GM19240 (cell line): ENCODE measurements around the gene SYTL5.

Source experiments
- DNase-seq: peaks from one replicate; pipeline ENCODE4 v3.0.0; 2011; ENCODE audit warnings: low spot score; ENCODE audit not compliant: insufficient read length

Gene SYTL5

DNA sequence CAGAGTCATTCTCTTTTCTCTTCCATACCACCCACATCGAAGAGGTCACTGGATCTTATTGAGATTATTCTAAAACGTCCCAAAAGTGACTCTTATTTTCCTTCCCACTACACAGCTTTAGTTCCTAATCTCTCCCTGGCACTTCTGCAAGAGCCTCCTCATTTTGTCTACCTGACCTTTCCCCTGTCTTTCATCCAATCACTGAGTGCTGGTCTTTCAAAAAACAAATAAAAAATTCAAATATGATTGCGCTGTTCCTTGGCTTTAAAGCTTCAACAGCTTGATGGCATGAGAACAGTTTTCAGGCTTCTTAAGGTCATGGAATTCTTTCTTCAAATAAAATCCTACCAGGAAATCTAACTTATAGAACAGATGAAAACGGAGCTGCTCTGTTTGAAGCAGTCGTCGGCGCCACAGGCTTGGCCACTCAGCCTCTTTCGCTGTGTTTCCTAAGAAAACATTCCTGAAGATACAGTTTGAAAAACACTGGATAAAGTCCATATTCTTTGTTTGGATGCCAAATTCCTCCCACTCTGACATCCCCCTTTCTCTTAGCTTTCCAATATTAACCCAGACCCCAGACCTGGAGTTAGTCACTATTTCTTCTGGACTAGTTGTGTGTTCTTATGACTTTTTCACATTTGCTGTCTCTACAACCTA lies 12.5 kb downstream of the SYTL5 start:
- DNase-seq: no peak

- DNase-seq: no peak
These were observed 21.9 kb downstream of the SYTL5 start for GRCh38 chrX:38028300-38028699.

- DNase-seq: no peak
These were observed 30.1 kb downstream of the SYTL5 start for GRCh38 chrX:38036466-38036865.

GRCh38 chrX:38038501-38038900 lies 32.1 kb downstream of the SYTL5 start:
- DNase-seq: no peak

GRCh38 chrX:38041237-38041636 lies 34.9 kb downstream of the SYTL5 start:
- DNase-seq: no peak

DNA sequence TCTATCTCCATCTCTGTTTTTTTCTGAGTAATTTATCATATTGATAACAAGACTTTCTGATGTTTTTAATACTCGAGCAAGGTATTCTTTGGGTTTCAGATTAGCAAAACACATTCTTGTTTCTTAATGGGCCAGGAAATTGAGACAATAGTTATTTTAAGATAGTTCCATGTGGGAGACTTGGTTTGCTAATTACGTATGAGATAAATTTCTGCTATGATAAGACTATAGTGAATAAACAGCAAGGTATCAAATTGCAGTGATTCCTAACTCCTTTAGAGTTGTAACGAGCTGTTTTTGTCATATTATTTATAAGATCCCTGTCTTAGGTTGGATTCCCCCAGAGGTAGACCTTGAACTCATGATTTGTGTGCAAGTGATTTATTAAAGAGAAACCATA lies 38.3 kb downstream of the SYTL5 start:
- DNase-seq: no peak

- no peak for DNase-seq
These were observed 39.3 kb downstream of the SYTL5 start for GRCh38 chrX:38045538-38046096.

DNA sequence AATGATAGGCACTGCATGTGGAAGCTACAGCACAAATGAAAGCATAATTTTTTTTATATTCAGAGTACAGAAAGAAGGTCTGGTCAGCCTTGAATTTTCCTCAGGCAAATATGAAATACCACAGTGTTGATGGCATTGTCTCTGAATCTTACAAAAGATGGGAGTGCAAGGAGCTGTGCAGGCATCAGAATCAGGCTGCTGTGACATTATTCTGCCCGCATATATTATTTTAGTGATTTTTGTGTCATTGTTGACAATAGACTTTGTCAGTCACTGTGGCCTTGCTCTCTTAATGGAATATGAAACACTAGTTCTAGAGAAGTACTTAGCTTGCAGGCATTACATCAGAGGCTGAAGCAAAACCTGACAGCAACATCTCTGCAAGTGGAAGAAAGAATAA lies 42.5 kb downstream of the SYTL5 start:
- no peak for DNase-seq

DNA sequence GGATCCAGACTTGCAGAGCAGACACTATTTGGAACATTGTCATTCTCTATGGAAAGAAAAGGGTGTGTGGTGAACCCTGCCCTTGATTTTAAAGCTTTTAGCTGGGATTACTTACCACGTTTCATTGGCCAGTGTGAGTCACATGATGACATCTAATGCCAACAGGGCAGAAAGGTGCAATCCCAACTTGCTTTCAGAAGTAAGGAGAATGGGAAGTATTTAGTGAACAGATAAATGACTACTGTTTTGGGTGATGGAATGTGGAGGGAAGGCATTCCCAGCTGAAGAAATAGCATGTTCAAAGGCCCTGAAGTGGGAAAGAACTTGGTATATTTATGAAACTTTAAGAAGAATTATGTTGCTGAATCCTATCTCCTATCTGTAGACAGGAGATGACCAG lies 44.5 kb downstream of the SYTL5 start:
- no peak for DNase-seq

- DNase-seq: no peak
These were observed 45.7 kb downstream of the SYTL5 start for GRCh38 chrX:38052096-38052495.

DNA sequence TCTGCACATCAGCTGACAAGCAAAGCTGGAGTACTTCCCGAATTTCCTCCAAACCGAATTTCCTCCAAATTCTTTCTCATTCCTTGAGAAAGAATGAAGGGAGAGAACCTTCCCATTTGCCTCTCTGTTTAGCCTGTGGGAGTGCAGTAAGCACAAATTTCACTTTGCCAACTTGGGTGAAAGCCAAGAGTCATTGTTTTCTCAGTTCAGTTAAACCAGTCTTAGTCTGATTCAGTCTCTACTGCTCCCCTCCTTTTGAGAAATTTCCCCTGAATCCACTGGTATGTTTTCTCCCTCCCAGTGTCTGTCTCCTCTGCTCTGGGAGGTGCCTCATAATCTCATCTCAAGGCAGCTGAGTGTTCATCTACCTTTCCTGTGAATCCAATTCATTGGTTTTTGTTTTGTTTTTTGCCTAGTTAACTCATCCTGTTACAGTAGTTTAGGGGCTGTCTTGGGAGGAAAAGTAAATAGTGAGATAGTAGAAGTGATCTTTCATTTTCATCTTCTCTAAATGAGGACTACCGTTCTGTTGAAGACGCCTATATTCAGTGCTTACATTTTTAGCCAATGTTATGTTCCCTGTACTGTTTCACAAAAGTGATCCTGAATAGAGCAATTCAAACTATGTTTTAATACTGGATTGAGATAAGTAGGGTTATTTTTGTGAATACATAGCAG lies 49.0 kb downstream of the SYTL5 start:
- DNase-seq: no peak

GRCh38 chrX:38060331-38060878 lies 54.1 kb downstream of the SYTL5 start:
- DNase-seq: no peak

DNA sequence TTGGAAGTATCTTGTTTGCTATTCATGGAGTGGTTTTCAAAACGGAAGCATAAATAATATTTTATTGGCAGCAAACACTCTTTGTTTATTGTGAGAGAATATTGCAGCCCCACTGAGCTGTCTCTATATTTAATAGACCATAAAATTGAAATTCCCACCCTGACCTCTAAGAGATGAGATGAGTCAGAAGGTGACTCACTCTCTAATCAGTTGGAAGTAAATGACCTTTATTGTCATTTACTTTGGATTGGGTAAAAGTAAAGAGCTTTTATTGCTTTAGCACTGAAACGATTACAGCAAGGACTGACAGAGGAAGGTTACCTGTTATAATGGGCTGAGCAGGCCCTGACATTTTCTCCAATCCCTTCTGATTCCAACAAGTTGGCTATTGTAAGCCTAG lies 55.0 kb downstream of the SYTL5 start:
- no peak for DNase-seq

DNA sequence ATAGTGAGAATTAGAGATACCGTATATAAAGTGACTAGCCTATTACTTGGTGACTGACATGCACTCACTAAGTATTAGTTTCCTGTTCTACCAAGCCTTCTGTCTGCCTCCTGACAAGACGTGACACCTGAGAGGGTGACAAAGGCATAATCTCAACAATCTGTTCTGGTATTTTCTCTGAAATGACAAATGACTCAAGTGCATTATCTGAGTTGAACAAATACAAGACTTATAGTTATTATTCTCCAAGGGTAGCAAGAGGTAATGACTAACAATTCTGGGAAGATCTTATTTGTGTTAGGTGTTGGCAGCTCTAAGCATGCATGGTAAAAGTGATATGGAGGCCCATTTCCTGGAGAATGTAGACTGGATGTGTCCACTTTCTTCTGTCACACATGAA lies 60.6 kb downstream of the SYTL5 start:
- DNase-seq: no peak

DNA sequence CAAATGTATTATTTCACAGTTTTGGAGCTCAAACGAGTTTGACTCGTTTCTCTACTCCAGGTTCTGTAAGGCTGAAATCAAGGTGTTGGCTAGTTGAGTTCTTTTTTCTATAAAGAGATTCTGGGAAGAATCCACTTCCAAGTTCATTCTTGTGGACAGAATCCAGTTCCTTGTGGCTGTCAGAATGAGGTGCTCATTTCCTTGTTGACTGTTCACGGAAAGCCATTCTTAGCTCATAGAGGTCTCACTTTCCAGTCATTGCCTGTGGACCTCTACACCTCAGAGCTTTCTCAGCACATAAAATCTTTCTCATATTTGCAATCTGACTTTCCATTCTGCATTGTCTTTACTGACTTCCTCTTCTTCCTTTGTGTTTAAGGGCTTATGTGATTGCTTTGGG lies 62.9 kb downstream of the SYTL5 start:
- DNase-seq: no peak

DNA sequence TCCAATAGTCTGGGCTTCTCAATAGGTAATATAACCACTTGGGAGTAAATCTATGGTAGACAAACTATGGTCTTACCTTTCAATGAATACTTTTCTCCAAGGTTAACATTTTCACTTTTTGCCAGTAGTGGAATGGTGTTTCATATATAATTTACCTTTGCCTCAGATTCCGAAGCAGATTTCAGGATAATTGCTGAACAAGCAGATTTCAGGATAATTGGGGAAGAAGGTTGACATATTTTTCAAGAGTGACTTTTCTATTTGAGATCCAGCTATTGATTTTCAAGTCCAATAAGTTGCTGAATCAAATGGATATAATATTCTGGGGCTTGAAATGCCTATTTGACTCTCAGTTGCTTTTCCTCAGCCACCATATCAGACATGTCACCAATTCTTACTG lies 63.6 kb downstream of the SYTL5 start:
- no peak for DNase-seq

- DNase-seq: no peak
These were observed 73.1 kb downstream of the SYTL5 start for GRCh38 chrX:38079463-38079862.

DNA sequence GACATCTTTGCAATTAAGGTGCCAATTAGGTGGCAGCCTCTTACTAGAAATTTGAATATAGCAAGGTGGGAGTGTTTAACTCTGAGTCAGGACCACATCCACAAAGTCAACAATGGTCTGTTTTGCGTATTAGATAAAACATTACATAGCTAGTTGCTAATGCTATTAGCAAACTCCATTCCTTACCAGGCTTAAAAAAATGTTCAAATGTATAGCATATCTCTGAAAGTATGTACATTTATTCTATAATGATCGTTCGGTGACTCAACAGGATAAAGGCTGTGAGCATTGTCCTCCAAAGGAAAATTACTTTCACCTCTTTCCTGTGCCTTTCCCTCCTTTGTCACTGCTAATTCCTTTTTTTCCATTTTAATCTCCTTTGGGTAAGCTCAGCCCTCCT lies 74.5 kb downstream of the SYTL5 start:
- DNase-seq: no peak

- no peak for DNase-seq
These were observed 75.6 kb downstream of the SYTL5 start for GRCh38 chrX:38081909-38082308.

DNA sequence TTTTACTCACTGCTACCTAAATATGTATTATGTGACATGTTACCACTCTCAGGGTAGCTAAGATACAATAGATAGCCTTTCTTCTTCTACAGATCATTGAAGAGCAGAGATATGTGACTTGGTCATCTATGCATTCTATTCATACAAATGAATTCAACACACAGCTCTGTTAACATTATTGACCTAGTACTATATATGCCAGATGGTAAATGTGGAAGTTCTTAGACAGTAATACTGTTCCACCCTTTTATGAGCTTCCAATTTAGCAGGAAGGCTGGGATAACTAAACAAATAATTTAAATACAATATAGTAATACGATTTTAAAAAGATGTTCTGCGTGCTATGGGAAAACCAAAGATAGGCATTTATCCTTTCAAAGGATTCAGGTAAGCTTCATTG lies 76.0 kb downstream of the SYTL5 start:
- no peak for DNase-seq

- no peak for DNase-seq
These were observed 79.5 kb downstream of the SYTL5 start for GRCh38 chrX:38085813-38086212.

- no peak for DNase-seq
These were observed 80.3 kb downstream of the SYTL5 start for GRCh38 chrX:38086451-38087215.
